ENCODE data around the gene FYN.
"Not testable (repeated sequence)": the region's sequence is repeated elsewhere in the genome, so short reads cannot be mapped to it uniquely, and the experiment has no call there.

Gene FYN

DNA sequence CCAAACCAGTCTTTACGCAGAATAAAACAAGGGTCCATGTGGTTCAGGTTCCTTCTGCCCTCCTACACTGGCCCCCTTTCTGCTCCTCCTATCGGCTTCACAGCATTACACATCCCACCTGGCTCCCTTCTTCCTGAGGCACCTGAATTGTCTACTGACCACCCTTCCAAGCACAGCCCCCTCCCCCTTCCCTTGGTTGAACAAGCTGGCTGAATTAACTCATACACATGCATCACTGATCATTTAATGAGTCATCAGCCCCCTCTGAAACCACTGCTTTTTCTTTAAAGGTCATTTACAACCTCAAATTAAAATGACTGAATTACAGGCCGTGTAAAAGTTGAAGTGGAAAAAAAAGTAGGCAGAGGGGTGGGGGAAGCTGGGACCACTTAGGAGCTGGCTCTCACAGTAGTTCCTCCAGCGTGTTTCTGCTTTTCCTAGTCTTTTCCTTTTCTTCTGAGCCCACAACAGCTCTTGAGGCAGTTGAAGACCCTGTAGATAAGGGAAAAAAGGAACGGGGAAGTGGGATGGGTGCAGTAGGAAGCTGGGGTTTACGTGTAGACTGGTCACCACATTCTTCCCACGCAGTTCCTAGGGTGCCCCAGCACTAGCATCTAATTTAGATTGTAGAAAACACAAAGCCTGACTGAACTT lies 67.6 kb downstream of the FYN start:
- no peak for DNase-seq

DNA sequence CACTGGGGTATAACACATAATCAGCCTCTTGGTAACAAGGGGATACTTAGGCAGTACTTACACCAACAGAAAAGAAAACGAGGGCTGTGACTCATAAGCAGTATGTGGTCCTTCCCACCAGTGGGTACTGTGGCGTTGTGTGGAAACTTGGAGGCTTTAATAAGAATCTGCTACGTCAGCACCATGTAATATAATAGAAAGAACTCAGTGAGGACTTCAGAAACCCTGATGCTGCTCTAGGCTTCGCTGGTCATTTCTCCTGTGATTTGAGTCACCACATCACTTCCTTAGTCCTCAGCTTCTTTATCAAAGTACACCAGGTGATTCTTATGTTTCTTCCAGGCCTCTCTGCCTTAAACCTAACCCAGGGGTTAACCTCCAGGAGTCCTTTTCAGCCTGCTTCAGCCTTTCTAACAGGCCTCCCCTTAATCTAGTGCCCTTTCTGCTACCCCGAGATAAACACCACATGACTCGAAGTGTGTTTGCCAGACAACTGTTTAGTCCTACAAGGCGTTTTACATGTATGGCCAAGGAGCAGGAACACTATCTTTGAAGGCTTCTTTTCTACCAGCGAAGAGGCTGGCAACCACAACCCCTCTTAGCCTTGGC lies 68.5 kb downstream of the FYN start:
- DNase-seq: no peak

DNA sequence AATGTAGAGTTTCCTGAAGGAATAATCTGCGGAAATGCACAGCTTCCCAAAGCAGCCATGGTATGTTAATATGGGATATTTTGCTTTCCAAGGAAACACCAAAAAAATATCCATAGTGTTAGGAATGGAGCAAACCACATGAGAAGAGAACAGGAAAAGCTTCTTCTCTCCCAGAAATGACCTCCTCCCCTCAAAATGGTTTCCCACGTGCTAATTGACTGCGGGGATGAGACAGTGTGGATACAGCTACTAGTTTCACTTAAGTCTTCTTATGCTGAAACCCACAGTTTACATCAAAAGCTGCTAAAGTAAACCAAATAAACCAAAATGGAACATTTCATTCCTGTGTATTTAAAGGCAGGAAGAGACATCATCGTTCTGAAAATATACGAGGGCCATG lies 69.4 kb downstream of the FYN start:
- no peak for DNase-seq

DNA sequence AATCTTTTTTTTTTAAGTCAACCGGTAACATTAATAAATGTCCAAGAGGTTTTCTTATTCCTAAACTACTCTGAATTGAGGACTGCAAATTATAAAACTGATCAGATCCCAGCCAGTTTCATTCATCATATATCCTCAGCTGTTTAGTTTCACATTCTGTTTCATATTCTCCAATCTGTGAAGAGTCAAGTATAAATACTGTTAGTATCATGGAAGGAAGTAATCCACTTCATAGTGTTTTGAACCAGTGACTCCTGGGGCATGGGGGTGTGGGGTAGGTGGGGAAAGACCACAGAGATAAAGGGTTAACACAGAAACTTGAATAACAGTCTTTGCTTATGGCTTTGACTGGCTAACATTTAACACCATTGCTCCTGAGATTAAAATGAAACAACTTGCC lies 69.9 kb downstream of the FYN start:
- no peak for DNase-seq

DNA sequence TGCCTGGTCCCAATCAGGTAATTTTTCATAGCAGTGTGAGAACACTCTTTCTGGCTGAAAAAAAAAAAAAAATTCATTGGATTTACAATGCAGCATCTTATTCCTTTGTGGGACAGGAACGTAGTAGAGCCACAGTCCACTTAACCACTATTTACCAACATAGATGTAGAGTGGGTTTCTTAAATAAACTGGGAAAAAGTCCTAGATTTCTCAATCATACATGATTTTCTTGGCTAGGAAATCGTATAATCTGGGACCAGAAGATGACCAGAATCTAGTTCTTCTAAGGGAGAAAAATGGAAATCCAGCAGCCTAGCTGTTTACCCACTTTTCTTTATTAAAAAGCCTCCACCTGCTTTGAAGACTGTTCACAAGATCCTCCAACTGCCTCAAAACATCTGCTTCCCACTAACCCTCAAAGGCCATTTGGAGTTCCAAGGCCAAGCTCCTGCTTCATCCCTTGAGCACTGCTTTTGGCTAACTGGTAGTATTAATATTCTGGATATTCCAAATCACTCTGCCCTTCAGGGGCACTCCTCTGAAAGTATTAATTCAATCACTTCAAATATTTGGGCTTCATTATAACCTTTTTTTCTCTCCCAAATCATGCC lies 70.4 kb downstream of the FYN start:
- DNase-seq: no peak

DNA sequence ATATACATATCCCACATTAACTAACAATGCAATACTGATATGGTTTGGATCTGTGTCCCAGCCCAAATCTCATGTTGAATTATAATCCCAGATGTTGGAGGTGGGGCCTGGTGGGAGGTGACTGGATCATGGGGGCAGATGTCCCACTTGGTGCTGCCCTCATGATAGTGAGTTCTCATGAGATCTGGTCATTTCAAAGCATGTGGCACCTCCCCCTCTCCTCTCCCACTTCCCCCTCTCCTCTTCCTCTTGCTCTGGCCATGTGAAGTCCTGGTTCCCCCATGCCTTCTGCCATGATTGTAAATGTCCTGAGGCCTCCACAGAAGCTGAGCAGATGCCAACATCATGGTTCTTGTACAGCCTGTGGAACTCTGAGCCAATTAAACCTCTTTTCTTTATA lies 71.2 kb downstream of the FYN start:
- DNase-seq: no peak

DNA sequence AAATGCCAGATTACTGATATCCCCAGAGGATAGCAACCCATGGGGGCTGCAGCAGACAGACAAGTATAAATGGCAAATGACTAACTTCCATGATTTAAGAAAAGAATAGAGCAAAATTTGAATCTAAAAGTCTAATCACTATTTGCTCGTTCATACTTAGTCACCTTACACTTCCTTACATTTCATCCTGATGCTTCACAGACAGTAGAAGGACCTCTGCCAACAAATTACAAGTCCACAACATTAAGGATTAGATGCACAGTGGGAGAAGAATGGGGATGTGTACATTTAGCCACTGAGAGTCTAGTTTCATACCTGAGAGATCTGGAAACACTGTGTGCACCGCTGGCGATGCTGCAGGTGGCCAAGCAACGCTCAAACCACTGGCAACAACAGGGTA lies 72.4 kb downstream of the FYN start:
- DNase-seq: no peak

DNA sequence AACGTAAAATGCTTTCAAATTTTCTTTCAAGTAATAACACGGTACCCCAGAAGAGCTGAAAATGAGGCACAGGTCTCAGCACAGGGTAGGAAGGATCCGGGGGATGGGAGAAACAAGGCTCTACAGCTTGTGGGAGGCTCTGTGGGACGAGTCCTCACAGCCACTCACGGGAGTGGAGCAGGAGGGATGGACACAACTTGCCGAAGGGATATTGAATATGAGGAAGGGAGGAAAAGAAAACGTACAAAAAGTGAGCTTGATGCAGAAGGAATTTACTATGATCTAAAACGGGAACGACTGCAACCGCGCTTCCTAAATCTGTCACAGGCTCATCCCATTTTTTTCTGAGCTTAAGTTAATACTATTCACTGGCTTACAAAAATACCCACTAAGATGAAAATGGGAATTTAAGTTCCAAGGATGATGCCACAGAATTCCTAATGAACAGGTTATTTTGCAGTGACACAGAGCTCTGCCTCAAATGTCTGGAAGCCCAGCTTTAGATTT lies 72.9 kb downstream of the FYN start:
- no peak for DNase-seq

DNA sequence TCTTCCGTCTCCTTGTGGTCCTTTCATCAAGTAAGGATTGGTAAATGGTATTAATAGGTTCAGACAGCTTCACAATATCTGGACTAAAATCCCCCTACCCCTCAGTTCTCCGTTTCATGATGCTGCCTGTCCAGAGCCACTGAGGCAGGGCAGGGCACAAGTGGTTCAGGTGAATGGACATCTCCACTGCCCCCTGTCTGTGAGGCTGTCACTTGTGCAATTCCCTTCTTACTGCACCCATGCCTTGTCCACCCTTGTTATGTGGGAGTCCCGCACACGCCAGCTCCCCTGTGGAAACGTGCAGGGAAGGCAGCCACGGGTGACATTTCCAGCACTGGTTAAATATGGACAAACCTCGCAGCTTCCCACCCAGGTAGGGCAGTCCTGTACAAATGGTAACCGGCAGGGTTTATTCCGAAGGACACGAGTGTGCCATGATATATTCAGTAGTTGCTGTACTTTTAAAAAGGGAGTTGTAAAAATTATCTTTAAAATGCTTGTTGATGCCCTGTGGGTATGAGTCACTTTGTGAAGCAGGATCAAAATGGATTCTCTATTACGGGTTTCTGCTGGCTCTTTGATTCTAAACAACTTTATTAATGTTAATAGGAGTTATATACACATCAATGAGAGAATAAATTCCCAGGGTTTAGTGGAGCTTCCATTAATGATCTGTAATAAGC lies 73.5 kb downstream of the FYN start:
- no peak for DNase-seq

DNA sequence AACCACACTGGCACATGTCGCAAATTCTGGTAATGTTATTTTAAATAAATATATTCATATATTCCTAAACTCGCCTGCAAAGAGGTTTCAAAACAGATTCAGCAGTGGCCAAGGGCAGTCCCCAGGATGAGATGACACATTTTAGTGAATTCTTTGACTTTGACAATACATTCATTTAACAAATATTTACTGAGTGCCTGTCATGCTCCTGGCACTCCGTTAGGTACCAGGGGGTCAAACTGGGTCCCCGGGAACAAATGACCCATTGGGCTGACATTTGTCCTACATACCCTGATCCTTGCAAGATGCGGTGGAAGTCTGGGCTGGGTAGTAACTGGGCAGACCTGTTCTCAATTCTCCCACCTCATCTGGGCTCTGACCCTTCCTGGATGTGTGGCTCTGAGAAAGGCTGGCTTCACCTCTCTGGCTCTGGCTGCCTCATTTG lies 74.9 kb downstream of the FYN start:
- DNase-seq: no peak

DNA sequence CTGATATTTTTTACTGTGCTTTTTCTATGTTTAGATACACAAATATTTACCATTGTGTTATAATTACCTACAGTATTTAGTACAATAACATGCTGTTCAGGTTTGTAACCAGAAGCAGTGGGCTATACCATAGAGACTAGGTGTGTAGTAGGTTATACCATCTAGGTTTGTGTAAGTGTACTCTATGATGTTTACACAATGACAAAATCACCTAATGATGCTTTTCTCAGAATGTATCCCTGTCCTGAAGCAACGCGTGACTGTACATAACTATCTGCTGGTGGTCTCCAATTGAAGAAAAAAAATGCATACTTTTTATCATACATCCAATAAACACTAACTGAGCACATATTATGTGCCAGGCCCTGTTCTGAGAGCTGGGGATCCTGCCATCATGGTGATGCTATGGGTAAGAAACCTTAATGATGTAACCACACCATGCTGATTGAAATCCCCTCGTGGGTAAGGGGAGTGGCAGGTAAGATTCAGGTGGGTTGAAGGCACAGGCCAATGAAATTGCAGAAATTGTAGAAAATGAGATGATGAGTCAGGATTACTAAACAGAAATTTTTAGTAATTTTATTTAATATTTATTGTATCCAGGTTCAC lies 76.8 kb downstream of the FYN start:
- DNase-seq: no peak

DNA sequence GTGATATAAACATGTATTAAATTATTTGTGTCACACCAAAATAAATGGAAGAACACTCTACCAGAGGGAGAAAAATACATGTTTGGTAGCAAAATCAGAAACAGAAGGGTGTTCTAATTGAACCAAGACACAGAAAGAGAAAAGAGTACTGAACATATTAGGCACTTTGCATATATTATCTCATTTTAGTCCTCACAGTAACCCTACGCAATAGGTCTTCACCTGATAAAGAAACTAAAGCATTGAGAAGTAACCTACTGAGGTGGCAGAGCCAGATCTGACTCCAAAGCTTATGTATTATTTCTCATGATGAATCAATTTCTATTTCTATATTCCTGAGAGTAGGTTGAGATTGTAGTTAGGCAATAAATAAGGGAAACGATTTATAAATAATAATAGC lies 77.7 kb downstream of the FYN start:
- DNase-seq: no peak

DNA sequence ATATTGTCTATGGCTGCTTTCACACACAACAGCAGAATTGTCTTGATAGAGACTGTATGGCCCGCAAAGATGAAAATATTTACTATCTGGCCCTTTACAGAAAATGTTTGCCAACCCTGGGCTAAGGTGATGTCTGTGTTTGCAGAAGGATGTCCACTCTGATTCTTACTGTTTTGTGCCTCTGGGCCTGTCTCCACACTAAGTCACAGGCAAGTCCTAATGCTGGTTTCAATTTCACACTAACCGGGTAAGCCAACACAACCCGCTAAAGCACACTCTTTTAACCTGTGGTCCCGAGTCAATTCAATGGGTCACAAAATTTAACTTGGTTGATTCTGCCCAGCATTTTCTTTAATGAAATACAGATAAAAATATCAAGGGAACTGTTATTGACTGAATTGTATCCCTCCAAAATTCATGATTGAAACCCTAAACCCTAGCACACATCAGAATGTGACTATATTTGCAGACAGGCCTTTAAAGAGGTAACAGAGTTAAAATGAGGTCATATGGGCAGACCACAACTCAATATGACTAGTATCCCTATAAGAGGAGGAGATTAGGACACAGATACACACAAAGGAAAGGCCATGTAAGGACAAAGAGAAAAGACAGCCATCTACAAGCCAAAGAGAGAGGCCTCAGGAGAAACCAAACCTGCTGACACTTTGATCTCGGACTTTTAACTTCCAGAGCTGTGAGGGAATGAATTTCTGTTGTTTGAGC lies 78.4 kb downstream of the FYN start:
- DNase-seq: no peak

DNA sequence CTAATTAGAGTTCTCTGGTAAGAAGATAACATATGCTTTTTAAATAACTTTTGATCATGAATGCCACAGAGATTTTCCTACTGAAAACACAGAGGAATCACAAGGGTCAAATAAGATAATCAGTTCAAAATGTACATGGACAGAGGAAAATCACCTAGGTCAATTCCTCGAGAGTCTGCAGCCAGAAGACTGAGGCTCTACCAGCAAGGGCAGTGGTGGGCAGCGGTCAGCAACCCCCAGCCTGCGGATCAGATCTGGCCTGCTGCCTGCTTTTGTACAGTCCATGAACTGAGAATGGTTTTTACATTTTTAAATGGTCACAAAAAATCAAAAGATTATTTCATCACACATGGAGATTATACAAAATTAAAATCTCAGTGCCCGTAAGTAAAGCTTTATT lies 79.0 kb downstream of the FYN start:
- no peak for DNase-seq

DNA sequence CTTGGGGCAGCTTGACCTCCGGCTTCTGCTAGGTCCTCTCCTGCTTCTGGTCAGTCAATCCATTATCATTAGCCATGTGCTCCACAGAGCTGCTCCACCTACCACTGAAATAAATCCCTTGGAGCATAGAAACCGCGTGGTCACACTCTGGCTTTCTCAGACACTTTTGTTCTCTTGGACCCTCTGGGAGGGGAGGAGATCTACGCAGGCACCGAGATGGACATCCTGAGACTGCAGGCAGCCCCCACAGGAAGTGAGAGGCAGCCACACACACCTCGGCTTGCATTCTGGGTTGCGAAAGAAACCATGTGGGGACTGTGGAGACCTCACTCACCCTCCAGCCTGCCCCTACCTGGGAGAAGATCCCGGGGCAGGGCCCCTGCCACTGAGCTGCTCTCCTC lies 79.5 kb downstream of the FYN start:
- no peak for DNase-seq

DNA sequence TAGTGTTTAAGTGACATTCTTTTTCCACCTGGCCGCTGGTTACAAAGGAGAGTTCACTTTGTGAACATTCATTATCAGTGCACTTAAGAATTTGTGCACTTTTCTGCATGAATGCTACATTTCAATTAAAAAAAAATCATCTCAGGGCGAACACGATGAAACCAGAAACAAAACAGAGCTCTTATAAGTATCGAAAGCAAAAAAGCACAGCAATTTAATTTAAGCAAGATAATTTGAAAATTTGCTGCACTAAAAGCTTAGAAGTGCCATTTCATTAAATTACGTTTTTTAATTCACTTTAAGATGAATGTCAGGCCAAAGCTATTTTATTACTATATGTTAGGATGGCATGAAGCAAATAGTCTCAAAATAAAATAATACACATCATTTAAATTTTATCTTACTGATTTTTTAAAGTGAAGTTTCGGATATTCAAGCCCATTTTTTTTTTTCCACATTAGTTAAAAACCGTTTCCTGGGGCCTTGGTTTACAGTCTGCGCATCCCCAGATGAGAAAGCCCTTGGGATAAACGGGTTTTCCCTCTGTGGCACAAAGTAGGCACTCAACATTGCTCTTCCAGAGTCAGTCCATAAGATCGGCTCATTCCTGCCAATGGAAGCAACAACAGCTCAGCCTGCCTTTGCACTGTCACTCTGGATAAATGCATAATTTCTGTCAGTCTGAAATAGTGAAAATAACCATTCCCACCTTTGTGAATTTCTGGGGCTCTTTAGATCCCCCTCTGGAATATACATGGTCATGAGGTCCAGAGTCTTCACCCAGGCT lies 80.1 kb downstream of the FYN start:
- no peak for DNase-seq

DNA sequence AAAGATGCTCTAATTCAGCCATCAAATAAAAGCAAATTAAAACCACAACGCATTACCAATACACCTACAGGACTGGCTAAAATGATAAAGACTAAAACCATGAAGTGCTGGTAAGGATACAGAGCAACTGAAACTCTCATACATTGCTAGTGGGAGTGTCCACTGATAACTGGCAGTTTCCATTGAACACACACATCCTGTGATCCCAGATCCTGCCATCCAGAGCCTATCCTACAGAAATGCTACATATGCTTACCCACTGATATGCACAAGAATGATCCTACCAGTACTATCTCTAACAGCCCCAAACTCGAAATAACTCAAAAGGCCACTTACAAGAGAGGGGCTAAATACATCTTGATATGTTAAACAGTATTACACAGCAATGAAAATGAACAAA lies 81.0 kb downstream of the FYN start:
- no peak for DNase-seq

DNA sequence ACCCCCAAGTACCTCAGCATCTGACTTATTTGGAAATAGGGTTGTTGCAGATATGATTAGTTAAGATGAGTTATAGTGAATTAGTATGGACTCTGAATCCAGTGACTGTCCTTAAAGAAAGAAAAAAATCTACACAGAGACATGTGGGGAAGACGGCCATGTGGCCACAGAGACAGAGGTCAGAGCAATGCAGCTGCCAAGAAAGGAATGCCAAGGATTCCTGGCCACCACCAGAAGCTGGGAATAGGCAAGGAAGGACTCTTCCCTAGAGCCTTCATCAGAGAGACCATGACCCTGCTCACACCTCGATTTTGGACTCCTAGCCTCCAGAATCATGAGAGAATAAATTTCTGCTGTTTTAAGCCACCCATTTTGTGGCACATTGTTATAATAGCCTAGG lies 81.8 kb downstream of the FYN start:
- DNase-seq: no peak

DNA sequence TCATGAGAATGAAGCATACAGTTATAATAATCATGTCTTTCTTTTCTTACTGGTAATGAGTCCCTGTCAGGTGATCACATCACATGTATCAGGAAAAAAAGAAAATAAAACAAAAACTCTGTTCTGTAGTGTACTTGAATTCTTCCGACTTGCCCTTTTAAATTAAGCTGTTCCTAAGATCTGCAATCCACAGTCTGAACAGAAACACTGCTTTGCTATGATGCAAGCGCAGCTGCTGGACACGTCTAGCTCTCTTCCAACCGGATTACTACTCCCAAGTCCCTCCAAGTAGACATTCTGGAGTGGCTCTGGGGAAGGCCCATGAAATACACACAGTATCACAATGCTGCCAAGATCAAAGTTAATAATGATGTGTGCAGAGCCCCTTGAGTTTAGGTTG lies 83.7 kb downstream of the FYN start:
- no peak for DNase-seq

DNA sequence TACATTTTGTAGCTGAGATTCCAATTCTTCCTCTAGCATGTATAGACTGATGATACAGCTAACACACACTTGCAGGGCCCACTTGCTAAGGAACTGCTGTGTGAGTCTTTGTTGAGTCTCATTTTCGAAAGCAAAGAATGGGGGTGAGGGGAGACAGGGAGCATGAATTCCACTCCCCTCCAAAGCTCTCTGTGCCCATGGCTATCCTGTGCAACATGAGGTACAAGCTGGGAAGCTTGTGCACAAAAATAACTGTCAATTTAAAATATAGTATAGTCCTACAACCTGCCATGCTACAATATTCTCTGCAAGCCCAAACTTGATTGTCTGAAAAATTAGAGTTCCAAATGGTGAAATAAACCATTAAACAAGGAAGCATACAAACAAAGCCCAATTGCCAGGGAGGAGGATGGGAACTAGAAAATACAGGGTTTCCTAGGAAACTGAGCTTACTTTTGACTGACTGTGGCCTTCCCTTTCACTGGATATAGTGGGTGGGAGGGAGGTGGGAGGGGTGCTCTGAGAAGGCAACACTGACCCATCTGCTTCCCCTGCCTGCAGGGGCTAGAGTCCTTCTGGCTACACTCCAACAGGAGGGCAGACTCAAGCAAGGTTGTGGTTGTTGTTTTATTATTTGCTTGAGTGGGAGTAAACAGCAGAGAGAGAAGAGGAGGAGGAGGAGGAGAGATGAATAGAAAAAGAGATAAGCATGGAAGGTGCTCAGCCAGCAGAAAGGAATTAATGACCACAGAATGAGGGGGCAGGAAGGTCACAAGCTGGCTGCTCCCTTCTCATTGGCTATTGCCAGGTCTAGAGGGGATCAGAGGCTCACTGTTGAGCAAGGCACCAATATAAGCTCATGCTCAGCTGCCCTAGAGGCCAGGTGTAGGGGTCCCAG lies 84.6 kb downstream of the FYN start:
- DNase-seq: no peak

DNA sequence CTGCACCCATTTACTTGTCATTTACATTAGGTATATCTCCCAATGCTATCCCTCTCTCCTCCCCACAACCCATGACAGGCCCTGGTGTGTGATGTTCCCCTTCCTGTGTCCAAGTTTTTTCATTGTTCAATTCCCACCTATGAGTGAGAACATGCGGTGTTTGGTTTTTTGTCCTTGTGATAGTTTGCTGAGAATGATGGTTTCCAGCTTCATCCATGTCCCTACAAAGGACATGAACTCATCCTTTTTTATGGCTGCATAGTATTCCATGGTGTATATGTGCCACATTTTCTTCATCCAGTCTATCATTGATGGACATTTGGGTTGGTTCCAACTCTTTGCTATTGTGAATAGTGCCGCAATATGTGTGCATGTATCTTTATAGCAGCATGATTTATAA lies 87.1 kb downstream of the FYN start:
- DNase-seq: not testable (repeated sequence)
